K562 (cell line): ENCODE results near the gene MRM3. TPM values are rescaled to one million over a fixed set of nuclear protein-coding genes. Genes with fewer than 3 reads are reported as not detected.

ENCODE experiments used
- AFF1 ChIP-seq, 2 experiments: fragments of 450-650 bp; IDR thresholded peaks; 2 replicates each; pipeline ENCODE4 v1.6.1; 2018; ENCODE audit warnings: mild to moderate bottlenecking in 2 of 2, low read depth in 1 of 2; ENCODE audit not compliant: partially characterized antibody in 2 of 2
- AFF4 ChIP-seq: sonication (generic); formaldehyde crosslinking; IDR thresholded peaks from 2 replicates; pipeline ENCODE4 v1.8.0; 2023; ENCODE audit warnings: mild to moderate bottlenecking, missing genetic modification reagents
- MIER1 ChIP-seq: fragments of 450-650 bp; IDR thresholded peaks from 2 replicates; pipeline ENCODE4 v1.6.1; 2016; ENCODE audit warnings: antibody characterized with exemption, mild to moderate bottlenecking, low read depth
- NBN ChIP-seq: fragments of 450-650 bp; IDR thresholded peaks from 2 replicates; pipeline ENCODE4 v1.6.1; 2016; ENCODE audit warnings: low read depth, mild to moderate bottlenecking
- PHF8 ChIP-seq: fragments of 200-600 bp; sonication (generic); IDR thresholded peaks from 2 replicates; pipeline ENCODE4 v1.6.1; 2012; ENCODE audit warnings: mixed run types, mild to moderate bottlenecking, inconsistent platforms, low read length, moderate library complexity, borderline replicate concordance
- RCOR1 ChIP-seq, 2 experiments: IDR thresholded peaks; 2 replicates each; pipeline ENCODE4 v1.6.1; 2012; ENCODE audit warnings: low read depth in 2 of 2, low read length in 2 of 2, borderline replicate concordance in 1 of 2, improper control_type of control experiment in 1 of 2
- RFX1 ChIP-seq: fragments of 450-650 bp; IDR thresholded peaks from 2 replicates; pipeline ENCODE4 v1.6.1; 2016; ENCODE audit warnings: mild to moderate bottlenecking, moderate library complexity
- SMAD1 ChIP-seq: fragments of 150-350 bp; IDR thresholded peaks from 2 replicates; pipeline ENCODE4 v1.6.1; 2014; ENCODE audit warnings: low read length, low read depth; ENCODE audit not compliant: partially characterized antibody
- TCFL5 ChIP-seq: fragments of 250-450 bp; sonication (Bioruptor Pico); conservative IDR thresholded peaks from 2 replicates; pipeline ENCODE4 v1.6.1; 2021; ENCODE audit warnings: mild to moderate bottlenecking, moderate library complexity, matching md5 sums
- TSHZ1 ChIP-seq: fragments of 250-450 bp; sonication (Bioruptor Pico); IDR thresholded peaks from 2 replicates; pipeline ENCODE4 v1.4.0; 2020; ENCODE audit warnings: mild to moderate bottlenecking, moderate library complexity
- ZBTB49 ChIP-seq: sonication (generic); formaldehyde crosslinking; IDR thresholded peaks from 2 replicates; pipeline ENCODE4 v1.8.0; 2022; ENCODE audit warnings: missing genetic modification reagents, mild to moderate bottlenecking, borderline replicate concordance
- ZNF586 ChIP-seq: fragments of 450-650 bp; formaldehyde crosslinking; conservative IDR thresholded peaks from 2 replicates; pipeline ENCODE4 v1.4.0; 2020; ENCODE audit warnings: mild to moderate bottlenecking, moderate library complexity
- polyA plus RNA-seq, 8 experiments: library from polyadenylated mRNA; depleted of rRNA in 4 of 8; stranded (reverse) in 5 of 8; unstranded in 3 of 8; fragments of >200 nt; fragmentation: Nextera tagmentation in 2 of 8; fragmentation: Illumina TruSeq in 1 of 8; extraction: Ambion mirVana in 2 of 8; extraction: Trizol in 1 of 8; gene quantifications; 2 replicates each; pipeline versions ENCODE4 v1.2.1 to v1.2.3, GENCODE V29; 2011 to 2014; ENCODE audit warnings: inconsistent platforms in 1 of 8, missing spikeins in 1 of 8
- total RNA-seq, 7 experiments: library from RNA; depleted of rRNA in 6 of 7; stranded (reverse); fragments of >200 nt in 6 of 7; fragmentation: Illumina TruSeq in 2 of 7; extraction: Trizol in 2 of 7; gene quantifications; 2 replicates each; pipeline versions ENCODE4 v1.2.1 to v1.2.3, GENCODE V29; 2011 to 2021; ENCODE audit warnings: low replicate concordance in 1 of 7

Gene MRM3
- total and polyA plus RNA-seq, 9 of the 15 experiments (the other 6 are each of a cell fraction or from before 2014, with no cell fraction given), result 2.4 to 24.8 (median 18.3) TPM

- TF ChIP-seq ZBTB49 (CRISPR knock-in tag), result no peak
- no peak for TF ChIP-seq PHF8
- no peak for TF ChIP-seq TCFL5 (CRISPR knock-in tag)
- no peak for TF ChIP-seq NBN
- TF ChIP-seq AFF1 (IDR thresholded peaks at IDR 0.05; ENCODE audit: low read depth in 1 of 2, partially characterized antibody in 2 of 2), result no peak
- TF ChIP-seq AFF4 (CRISPR knock-in tag), result no peak
- no peak for TF ChIP-seq MIER1
- no peak for TF ChIP-seq TSHZ1 (CRISPR knock-in tag)
- no peak for TF ChIP-seq ZNF586
- no peak for TF ChIP-seq SMAD1
- no peak for TF ChIP-seq RCOR1 (IDR thresholded peaks at IDR 0.05; ENCODE audit: borderline replicate concordance in 1 of 2, low read depth in 2 of 2, low read length in 2 of 2)
- TF ChIP-seq RFX1, result no peak
Observed at GRCh38 chr17:751269-752001, 30.7 kb upstream of the MRM3 start (continued).
